ENCODE results near the gene BACH2. TPM values are rescaled to one million over a fixed set of nuclear protein-coding genes. Genes with fewer than 3 reads are reported as not detected.

BACH2 gene
- total and polyA plus RNA-seq, 9 of the 15 experiments (the other 6 are each of a cell fraction or from before 2014, with no cell fraction given), result 0.06 to 3.1 (median 0.59) TPM

DNA sequence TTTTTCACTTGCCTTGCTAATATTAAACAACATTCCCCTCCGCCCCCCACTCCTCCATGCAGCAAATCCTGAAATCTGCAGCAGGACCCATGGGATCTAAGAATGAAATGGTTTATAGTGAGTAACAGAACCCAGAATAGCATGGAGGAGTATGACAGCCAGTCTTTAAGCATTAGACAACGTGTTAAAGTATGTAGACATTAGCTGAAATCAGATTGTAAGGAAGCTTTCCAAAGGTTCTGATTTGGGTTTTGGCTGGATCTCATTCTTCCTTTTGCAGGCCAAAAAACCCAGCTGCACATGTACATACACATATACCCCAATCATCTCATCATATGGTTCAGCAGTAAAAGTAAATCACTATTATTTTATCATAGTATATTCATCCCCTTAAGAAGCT, 275.9 kb downstream of the BACH2 start:
- no peak overlapping the region for H3K4me2 ChIP-seq (ENCODE audit: insufficient read depth, low read length)
- ATAC-seq (no peak), FAIRE-seq (no peak), DNase-seq (ENCODE audit: extremely low read depth in 1 of 4, low spot score in 3 of 4) (no peak)
- no peak overlapping the region for H3K9ac ChIP-seq (ENCODE audit: insufficient read depth in 1 of 2, low read depth in 2 of 2, low read length in 2 of 2)
- no peaks in the 10 kb centered on the region for H3K4me1 ChIP-seq (replicated peaks in 1 of 2; ENCODE audit: control insufficient read depth in 2 of 2, insufficient read depth in 2 of 2, low read length in 2 of 2)
- in situ Hi-C loops (cut with MboI), result no loop called here
- 0% methylated on average over 2 of the region's 2 CpGs for WGBS (ENCODE audit: insufficient coverage, low coverage, missing lambda C conversion rate)
- TF ChIP-seq DPF2 (IDR thresholded peaks at IDR 0.05) (no peak), ZBTB17 (CRISPR knock-in tag; IDR thresholded peaks at IDR 0.05) (no peak), RFX7 (CRISPR knock-in tag; IDR thresholded peaks at IDR 0.05) (no peak), CAMTA2 (CRISPR knock-in tag; conservative IDR thresholded peaks at IDR 0.05) (no peak), ZBTB33 (CRISPR knock-in tag; IDR thresholded peaks at IDR 0.05) (no peak), CHAMP1 (IDR thresholded peaks at IDR 0.05) (no peak), TCF15 (CRISPR knock-in tag; IDR thresholded peaks at IDR 0.05) (no peak), BCOR (IDR thresholded peaks at IDR 0.05) (no peak), POLR2B (IDR thresholded peaks at IDR 0.05; ENCODE audit: low read depth, partially characterized antibody) (no peak), BDP1 (IDR thresholded peaks at IDR 0.05; ENCODE audit: insufficient read depth, insufficient read length) (no peak)
- H3K9me1 ChIP-seq (ENCODE audit: control insufficient read depth, insufficient read depth, low read length), result no peaks in the 10 kb centered on the region
- POLR2A ChIA-PET, result no interaction called here
- no peak overlapping the region for H3K27ac ChIP-seq (ENCODE audit: extremely low read depth, low read depth, low read length)
- CTCF ChIA-PET (ENCODE audit: low intra/inter-chr PET ratio), result no interaction called here
- intact Hi-C loops (cut with micrococcal nuclease), result no loop called here
- no peak overlapping the region for H2AFZ ChIP-seq (ENCODE audit: low read depth, low read length)
- no peak overlapping the region for H3K4me3 ChIP-seq
- H4K20me1 ChIP-seq (replicated peaks; ENCODE audit: control insufficient read depth, insufficient read depth, low read length), result no peaks in the 10 kb centered on the region
- no peaks in the 10 kb centered on the region for H3K9me3 ChIP-seq (replicated peaks; ENCODE audit: control insufficient read depth, insufficient read depth, low read depth, low read length)
- no peaks in the 10 kb centered on the region for H3K36me3 ChIP-seq (ENCODE audit: control insufficient read depth, insufficient read depth, low read length)
- no TSS peak for BruUV-seq (replicated peaks)
- H3K27me3 ChIP-seq (ENCODE audit: control insufficient read depth in 2 of 2, insufficient read depth in 2 of 2, low read length in 2 of 2), result peaks cover 0 to 7% of the 10 kb centered on the region in 2 experiments; a peak in 2 of 5 replicates
- H3K79me2 ChIP-seq (ENCODE audit: control insufficient read depth, insufficient read depth, low read length), result no peaks in the 10 kb centered on the region

Data from K562 (cell line).